ENCODE measurements around the gene SRSF10.
"Not testable (repeated sequence)": the region's sequence is repeated elsewhere in the genome, so short reads cannot be mapped to it uniquely, and the experiment has no call there.

SRSF10 gene

GRCh38 chr1:23997812-23998211 lies 17.7 kb upstream of the SRSF10 start:
- TF ChIP-seq CTCF (IDR thresholded peaks at IDR 0.05; ENCODE audit: insufficient read depth, low read length, missing control alignments): no peak
- no peak for DNase-seq (ENCODE audit: low read depth, low spot score)
- CTCF ChIA-PET: no interaction called here
- H3K4me3 ChIP-seq (ENCODE audit: low read depth, low read length): no peak overlapping the region
- POLR2A ChIA-PET: no interaction called here

DNA sequence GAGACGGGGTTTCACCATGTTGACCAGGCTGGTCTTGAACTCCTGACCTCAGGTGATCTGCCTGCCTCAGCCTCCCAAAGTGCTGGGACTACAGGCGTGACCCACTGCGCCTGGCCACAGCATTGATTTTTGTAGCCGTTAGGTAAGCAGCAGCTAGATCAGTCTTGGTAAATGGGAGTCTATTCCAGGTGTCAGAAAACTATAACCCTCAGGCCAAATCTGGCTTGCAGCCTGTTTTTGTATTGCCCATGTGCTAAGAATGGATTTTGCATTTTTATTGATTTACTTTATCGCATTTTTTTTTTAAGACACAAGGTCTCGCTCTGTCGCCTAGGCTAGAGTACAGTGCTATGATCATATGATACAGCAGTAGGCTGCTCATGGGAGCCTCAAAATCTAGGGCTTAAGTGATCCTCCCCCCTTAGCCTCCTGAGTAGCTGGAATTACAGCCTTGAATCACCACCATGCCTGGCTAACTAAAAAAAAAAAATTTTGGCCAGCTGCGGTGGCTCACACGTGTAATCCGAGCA lies 16.6 kb upstream of the SRSF10 start:
- H3K4me3 ChIP-seq (ENCODE audit: low read depth, low read length): no peak overlapping the region
- DNase-seq (ENCODE audit: low read depth, low spot score): no peak
- ChIA-PET POLR2A (no interaction called here), CTCF (no interaction called here)
- no peak for TF ChIP-seq CTCF (IDR thresholded peaks at IDR 0.05; ENCODE audit: insufficient read depth, low read length, missing control alignments)

GRCh38 chr1:23995431-23995837 lies 15.3 kb upstream of the SRSF10 start:
- H3K4me3 ChIP-seq (ENCODE audit: low read depth, low read length): no peak overlapping the region
- DNase-seq (ENCODE audit: low read depth, low spot score): no peak
- POLR2A ChIA-PET: interaction anchor here (0.8 kb wide), 1 partner anchor 35 kb away, joined by 3 read pairs; no protein-coding TSS in a partner anchor
- TF ChIP-seq CTCF (IDR thresholded peaks at IDR 0.05; ENCODE audit: insufficient read depth, low read length, missing control alignments): no peak
- CTCF ChIA-PET: no interaction called here

DNA sequence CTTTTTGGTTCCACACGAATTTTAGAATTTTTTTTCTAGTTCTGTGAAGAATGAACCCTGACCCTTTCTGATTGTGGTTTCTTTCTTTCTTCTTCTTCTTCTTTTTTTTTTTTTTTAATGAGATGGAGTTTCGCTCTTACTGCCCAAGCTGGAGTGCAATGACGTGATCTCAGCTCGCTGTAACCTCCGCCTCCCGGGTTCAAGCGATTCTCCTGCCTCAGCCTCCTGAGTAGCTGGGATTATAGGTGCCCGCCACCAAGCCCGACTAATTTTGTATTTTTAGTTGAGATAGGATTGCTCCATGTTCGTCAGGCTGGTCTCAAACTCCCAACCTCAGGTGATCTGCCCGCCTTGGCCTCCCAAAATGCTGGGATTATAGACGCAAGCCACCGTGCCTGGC lies 11.9 kb upstream of the SRSF10 start:
- DNase-seq (ENCODE audit: low read depth, low spot score); H3K4me3 ChIP-seq (ENCODE audit: low read depth, low read length); POLR2A ChIA-PET: not testable (repeated sequence)
- CTCF ChIA-PET: interaction anchor here (0.6 kb wide), 1 partner anchor 407 kb away, joined by 3 read pairs; no protein-coding TSS in a partner anchor

DNA sequence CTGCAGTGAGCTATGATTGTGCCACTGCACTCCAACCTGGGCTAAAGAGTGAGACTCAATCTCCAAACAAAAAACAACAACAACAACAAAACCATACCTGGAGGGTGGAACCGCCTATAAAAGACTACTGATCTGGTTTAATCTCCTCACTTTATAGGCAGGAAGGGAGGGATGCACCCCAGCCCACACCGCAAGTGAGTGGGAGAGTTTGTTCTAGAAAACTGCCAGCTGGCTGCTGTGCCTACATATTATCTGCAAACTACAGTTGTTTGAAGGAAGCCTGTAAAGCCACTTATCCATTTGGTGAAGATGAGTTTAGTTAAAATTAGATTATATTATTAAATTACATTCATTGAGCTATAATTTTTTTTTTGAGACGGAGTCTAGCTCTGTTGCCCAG lies 9.1 kb upstream of the SRSF10 start:
- no peak overlapping the region for H3K4me3 ChIP-seq (ENCODE audit: low read depth, low read length)
- ChIA-PET CTCF (interaction anchor here (0.7 kb wide), 1 partner anchor 53 kb away, joined by 3 read pairs; no protein-coding TSS in a partner anchor), POLR2A (no interaction called here)
- no peak for DNase-seq (ENCODE audit: low read depth, low spot score)
- TF ChIP-seq CTCF (IDR thresholded peaks at IDR 0.05; ENCODE audit: insufficient read depth, low read length, missing control alignments): no peak

DNA sequence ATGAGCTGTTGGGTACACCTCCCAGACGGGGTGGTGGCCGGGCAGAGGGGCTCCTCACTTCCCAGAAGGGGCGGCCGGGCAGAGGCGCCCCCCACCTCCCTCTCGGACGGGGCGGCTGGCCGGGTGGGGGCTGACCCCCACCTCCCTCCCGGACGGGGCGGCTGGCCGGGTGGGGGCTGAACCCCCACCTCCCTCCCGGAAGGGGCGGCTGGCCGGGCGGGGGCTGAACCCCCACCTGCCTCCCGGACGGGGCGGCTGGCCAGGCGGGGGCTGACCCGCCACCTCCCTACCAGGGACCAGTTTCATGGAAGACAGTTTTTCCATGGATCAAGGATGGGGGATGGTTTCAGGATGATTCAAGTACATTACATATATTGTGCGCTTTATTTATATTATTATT lies 6.9 kb upstream of the SRSF10 start:
- H3K4me3 ChIP-seq (ENCODE audit: low read depth, low read length); DNase-seq (ENCODE audit: low read depth, low spot score); POLR2A ChIA-PET: not testable (repeated sequence)
- CTCF ChIA-PET: interaction anchor here (1.4 kb wide), 1 partner anchor 41 kb away, joined by 5 read pairs; no protein-coding TSS in a partner anchor

- ChIA-PET CTCF (no interaction called here), POLR2A (no interaction called here)
- no peak for TF ChIP-seq CTCF (IDR thresholded peaks at IDR 0.05; ENCODE audit: insufficient read depth, low read length, missing control alignments)
- no peak overlapping the region for H3K4me3 ChIP-seq (ENCODE audit: low read depth, low read length)
- peak; percentile 55 for DNase-seq (ENCODE audit: low read depth, low spot score)
These were observed 4.5 kb upstream of the SRSF10 start for GRCh38 chr1:23984417-23985186.

Data from AG04449 (cell line).